Naive thymus-derived CD8-positive, alpha-beta T cell (primary cell): ENCODE results near the gene ZNF281. TPM values are rescaled to one million over a fixed set of nuclear protein-coding genes. Genes with fewer than 3 reads are reported as not detected.

Experiments used
- ATAC-seq, 2 donors: fragments of 150-1000 bp; cut with Tn5 transposase in 1 of 2; sonication (Bioruptor Pico), chemical (Tn5 transposase) in 1 of 2; 1 replicate in 1 of 2; 2 replicates in 1 of 2; pipeline ENCODE4 v1.10.0; 2021; ENCODE audit warnings: mild to moderate bottlenecking in 2 of 2, moderate library complexity in 2 of 2
- POLR2A ChIA-PET: fragments of 350-600 bp; sonication (Branson Sonifier 250); formaldehyde crosslinking; loops from one replicate; lab custom pipeline; 2021; ENCODE audit warnings: antibody characterized with exemption; lab: Charles Lee
- DNase-seq, 10 donors: peaks; one replicate each; pipeline versions ENCODE4 v3.0.0 to v3.0.0-alpha.2; 2020 to 2022
- H3K27ac Mint-ChIP-seq, 10 donors: one replicate each; pipeline ENCODE4 v1.8.0; 2020 to 2022; ENCODE audit warnings: mild to moderate bottlenecking in 10 of 10, mixed read lengths in 10 of 10, moderate library complexity in 4 of 10, inconsistent platforms in 1 of 10
- H3K27me3 Mint-ChIP-seq, 5 donors: one replicate each; pipeline ENCODE4 v1.8.0; 2021 to 2022; ENCODE audit warnings: mixed read lengths in 5 of 5
- H3K36me3 Mint-ChIP-seq, 3 donors: one replicate each; pipeline ENCODE4 v1.8.0; 2020 to 2022; ENCODE audit warnings: mixed read lengths in 3 of 3, mild to moderate bottlenecking in 2 of 3, inconsistent platforms in 1 of 3
- H3K4me1 Mint-ChIP-seq, 4 donors: one replicate each; pipeline ENCODE4 v1.8.0; 2021 to 2022; ENCODE audit warnings: mixed read lengths in 4 of 4
- H3K4me3 Mint-ChIP-seq, 10 donors: one replicate each; pipeline ENCODE4 v1.8.0; 2020 to 2022; ENCODE audit warnings: mild to moderate bottlenecking in 10 of 10, mixed read lengths in 10 of 10, moderate library complexity in 6 of 10, inconsistent platforms in 1 of 10
- H3K9me3 Mint-ChIP-seq, 9 donors: one replicate each; pipeline ENCODE4 v1.8.0; 2020 to 2022; ENCODE audit warnings: mixed read lengths in 9 of 9, mild to moderate bottlenecking in 3 of 9, inconsistent platforms in 1 of 9, moderate library complexity in 1 of 9
- polyA plus RNA-seq, 3 donors: library from polyadenylated mRNA; unstranded; fragments of 300-500 nt; fragmentation: Illumina TruSeq; gene quantifications; one replicate each; pipeline ENCODE4 v1.2.3, GENCODE V29; 2021
- total RNA-seq, 8 experiments: library from RNA in 2 of 8; stranded (reverse) in 2 of 8; gene quantifications; one replicate each; pipeline ENCODE4 v1.2.3 and lab custom pipeline; 2021 to 2026

The ZNF281 gene
- total and polyA plus RNA-seq, 5 experiments from 2014 or later = 24.7 to 38.4 (median 27.7) TPM

DNA sequence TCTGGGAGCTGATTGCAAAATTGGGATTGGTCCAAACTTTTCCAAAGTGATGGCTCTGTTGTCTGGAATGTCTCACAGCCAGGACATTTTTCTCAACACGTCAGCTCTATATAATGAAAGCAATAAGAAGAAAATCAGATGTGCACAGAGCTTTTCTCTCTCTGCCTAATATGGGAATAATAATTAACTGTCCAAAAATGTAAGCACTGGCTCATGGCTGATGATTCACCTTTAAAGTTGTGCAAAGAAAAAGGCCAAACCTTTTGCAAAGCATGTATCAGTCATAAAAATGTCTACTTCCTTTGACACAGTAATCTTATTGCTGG, 30.4 kb downstream of the ZNF281 start:
- Mint-ChIP-seq H3K27ac (no peak overlapping the region), H3K27me3 (no peaks in the 10 kb centered on the region), H3K9me3 (peaks cover 0 to 2% (median 0%) of the 10 kb centered on the region in 9 donors), H3K4me1 (peaks cover 0 to 2% (median 0%) of the 10 kb centered on the region in 4 donors), H3K36me3 (no peaks in the 10 kb centered on the region), H3K4me3 (no peak overlapping the region)
- ATAC-seq = no peak
- DNase-seq = no peak
- POLR2A ChIA-PET = no interaction called here

DNA sequence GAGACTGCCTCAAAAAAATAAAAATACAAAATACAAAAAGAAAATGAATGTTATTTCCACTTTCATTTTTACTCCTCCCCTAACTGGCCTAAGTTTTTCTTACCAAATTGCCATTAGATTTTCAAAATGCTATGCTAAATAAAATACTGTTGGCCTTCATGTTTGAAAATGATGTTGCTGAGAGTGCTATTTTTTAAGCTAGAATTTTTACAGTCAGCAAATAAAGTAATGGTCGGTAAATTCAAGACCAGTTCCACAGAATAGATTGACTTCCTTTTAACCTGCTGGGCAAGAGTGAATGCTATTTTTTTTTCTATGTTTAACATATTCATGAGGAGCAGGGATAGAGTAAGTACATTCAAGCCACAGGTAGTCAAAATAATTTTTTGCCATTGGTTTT, 31.7 kb downstream of the ZNF281 start:
- H3K9me3 Mint-ChIP-seq = peaks cover 0 to 2% (median 0%) of the 10 kb centered on the region in 9 donors
- DNase-seq (no peak), ATAC-seq (no peak)
- H3K27me3 Mint-ChIP-seq = no peaks in the 10 kb centered on the region
- POLR2A ChIA-PET = no interaction called here
- H3K36me3 Mint-ChIP-seq = peaks cover 0 to 4% (median 2%) of the 10 kb centered on the region in 3 donors
- no peak overlapping the region for H3K4me3 Mint-ChIP-seq
- no peak overlapping the region for H3K27ac Mint-ChIP-seq
- peaks cover 0 to 2% (median 0%) of the 10 kb centered on the region in 4 donors for H3K4me1 Mint-ChIP-seq

DNA sequence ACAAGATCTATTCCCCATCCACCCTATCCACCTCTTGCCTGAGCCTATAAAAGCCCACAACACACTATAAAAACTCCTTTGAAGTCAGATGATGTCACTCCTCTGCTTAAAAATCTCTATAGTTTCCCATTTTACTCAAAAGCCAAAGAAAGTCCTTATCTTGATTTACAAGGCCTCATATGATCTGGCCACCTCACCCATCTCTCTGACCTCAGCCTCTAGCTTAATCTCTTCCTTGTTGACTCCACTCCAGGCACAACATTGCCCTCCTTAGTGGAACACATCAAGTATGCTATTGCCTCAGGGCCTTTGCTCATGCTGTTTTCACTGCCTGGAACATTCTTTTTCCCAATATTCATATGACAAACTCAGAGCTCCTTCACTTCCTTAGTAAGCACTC, 33.3 kb downstream of the ZNF281 start:
- no peaks in the 10 kb centered on the region for H3K27me3 Mint-ChIP-seq
- ATAC-seq (no peak), DNase-seq (no peak)
- H3K36me3 Mint-ChIP-seq = peaks cover 0 to 4% (median 4%) of the 10 kb centered on the region in 3 donors
- H3K4me1 Mint-ChIP-seq = peaks cover 0 to 2% (median 0%) of the 10 kb centered on the region in 4 donors
- peak overlapping the region in 1 of 10 donors; percentile 6 for H3K27ac Mint-ChIP-seq
- H3K4me3 Mint-ChIP-seq = no peak overlapping the region
- H3K9me3 Mint-ChIP-seq = peaks cover 0 to 2% (median 0%) of the 10 kb centered on the region in 9 donors
- POLR2A ChIA-PET = no interaction called here

DNA sequence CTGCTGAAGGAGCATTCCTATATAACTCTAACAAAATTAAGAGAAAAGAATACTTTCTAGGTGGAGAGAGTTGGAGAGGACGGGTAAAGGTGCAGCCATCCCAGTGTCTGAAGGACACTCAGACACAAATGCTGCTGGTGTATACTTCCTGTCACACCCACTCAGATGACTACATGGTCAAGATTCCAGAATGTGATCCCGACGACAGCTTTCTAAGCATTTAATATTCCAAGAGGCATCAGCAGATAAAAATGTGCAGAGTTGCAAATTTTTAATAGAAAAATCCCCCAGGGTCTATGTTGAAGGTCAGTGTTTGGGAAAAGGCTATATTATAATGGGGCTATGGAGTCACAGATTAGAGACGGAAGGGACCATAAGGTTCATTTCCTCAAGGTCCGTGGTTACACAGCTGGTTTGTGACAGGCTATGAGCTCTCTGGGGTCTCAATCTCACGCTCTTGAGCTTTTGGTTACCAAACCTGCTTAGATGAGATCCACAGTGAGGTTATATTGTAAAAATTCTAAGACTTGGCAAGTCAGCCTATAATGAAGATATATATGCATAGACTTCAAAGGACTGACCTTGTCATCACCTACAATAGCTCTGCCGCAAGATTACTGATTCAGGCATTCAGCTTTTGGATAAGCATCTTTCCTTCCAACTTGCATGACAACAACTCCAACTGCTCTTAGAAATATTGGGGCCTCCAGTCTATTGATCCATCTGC, 35.1 kb downstream of the ZNF281 start:
- no peak for DNase-seq

DNA sequence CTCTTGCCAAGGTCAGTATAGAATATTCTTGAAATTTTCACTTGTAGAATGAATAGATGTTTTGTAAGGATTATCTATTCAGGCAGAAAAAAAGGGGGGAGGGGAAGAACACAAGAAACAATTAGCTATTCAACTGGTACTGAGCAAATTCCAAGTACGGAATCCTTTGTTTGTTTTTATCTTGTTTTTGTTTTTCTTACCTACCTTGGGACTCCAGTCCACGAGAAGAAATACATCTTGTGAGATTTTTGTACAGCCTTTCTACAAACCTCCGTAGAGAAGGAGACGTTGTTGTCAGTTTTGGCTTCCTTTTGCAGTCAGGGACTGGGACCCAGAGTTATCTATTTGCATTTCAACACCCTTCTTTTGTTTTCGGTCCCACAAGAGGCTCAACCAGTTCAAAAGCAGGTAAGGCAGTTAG, 36.0 kb downstream of the ZNF281 start:
- Mint-ChIP-seq H3K36me3 (peaks cover 0 to 16% (median 14%) of the 10 kb centered on the region in 3 donors), H3K4me1 (peaks cover 0 to 2% (median 0%) of the 10 kb centered on the region in 4 donors), H3K9me3 (peaks cover 0 to 2% (median 0%) of the 10 kb centered on the region in 9 donors), H3K27ac (no peak overlapping the region), H3K4me3 (no peak overlapping the region), H3K27me3 (peaks cover 0 to 2% (median 0%) of the 10 kb centered on the region in 5 donors)
- DNase-seq = no peak
- POLR2A ChIA-PET = no interaction called here
- ATAC-seq = no peak

More for the DNA sequence above, 35.1 kb downstream of the ZNF281 start:
- POLR2A ChIA-PET = interaction anchor here (0.9 kb wide), 1 partner anchor 12 kb away, joined by 3 read pairs; no protein-coding TSS in a partner anchor
- H3K36me3 Mint-ChIP-seq = peaks cover 0 to 14% (median 9%) of the 10 kb centered on the region in 3 donors
- H3K4me1 Mint-ChIP-seq = peaks cover 0 to 2% (median 0%) of the 10 kb centered on the region in 4 donors
- no peak overlapping the region for H3K27ac Mint-ChIP-seq
- H3K9me3 Mint-ChIP-seq = peaks cover 0 to 2% (median 0%) of the 10 kb centered on the region in 9 donors
- no peak for ATAC-seq
- no peak overlapping the region for H3K4me3 Mint-ChIP-seq
- no peaks in the 10 kb centered on the region for H3K27me3 Mint-ChIP-seq

DNA sequence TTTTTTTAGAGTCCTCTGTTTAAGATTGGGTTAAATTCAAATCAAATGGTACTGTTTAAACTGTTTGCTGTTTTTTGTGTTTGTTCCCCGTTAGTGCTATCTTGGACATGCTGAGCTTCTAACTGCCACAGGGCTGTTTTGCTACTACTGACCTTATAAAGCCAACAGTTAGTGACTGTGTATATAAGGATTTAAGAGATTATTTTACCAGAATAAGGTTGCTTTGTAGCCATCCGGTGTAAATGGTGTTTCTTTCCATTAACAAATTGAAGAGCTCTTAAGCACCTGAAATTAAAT, 37.0 kb downstream of the ZNF281 start:
- peaks cover 0 to 2% (median 0%) of the 10 kb centered on the region in 9 donors for H3K9me3 Mint-ChIP-seq
- POLR2A ChIA-PET = no interaction called here
- DNase-seq (no peak), ATAC-seq (no peak)
- H3K4me3 Mint-ChIP-seq = no peak overlapping the region
- H3K36me3 Mint-ChIP-seq = peaks cover 0 to 24% (median 24%) of the 10 kb centered on the region in 3 donors
- no peak overlapping the region for H3K27ac Mint-ChIP-seq
- H3K4me1 Mint-ChIP-seq = peaks cover 0 to 2% (median 0%) of the 10 kb centered on the region in 4 donors
- peaks cover 0 to 2% (median 0%) of the 10 kb centered on the region in 5 donors for H3K27me3 Mint-ChIP-seq

DNA sequence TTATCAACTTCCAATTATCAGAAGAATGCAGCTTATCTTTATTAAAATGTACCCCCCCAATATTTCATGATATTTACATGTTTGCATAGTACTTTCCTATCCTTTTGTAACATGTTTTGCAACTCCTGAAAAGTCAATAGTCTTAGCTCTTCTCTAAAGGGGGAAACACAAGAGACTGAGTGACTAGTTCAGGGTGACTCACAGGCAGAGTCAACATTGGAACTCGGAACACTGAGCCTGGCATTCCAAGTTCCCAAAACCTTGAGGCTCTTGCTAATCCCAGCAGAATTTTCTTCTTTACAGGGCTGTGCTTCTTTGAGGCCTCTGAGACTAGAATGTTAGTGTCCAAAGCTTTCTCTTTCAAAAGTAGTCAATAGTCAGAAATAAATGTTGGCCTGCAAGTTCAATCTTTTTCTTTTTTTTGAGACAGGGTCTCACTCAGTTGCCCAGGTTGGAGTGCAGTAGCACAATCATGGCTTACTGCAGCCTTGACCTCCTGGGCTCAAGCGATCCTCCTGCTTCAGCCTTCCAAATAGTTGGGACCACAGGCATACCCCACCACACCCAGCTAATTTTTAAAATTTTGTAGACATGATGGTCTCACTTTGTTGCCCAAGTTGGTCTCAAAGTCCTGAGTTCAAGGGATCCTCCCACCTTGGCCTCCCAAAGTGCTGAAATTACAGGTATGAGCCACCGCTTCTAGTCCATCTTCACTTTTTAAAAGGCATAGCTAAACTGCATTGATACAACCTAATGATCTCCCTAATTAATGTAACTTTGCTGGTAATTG, 37.5 kb downstream of the ZNF281 start:
- H3K4me1 Mint-ChIP-seq = peaks cover 0 to 2% (median 0%) of the 10 kb centered on the region in 4 donors
- H3K27ac Mint-ChIP-seq = no peak overlapping the region
- peaks cover 0 to 30% (median 28%) of the 10 kb centered on the region in 3 donors for H3K36me3 Mint-ChIP-seq
- no peak overlapping the region for H3K4me3 Mint-ChIP-seq
- no peak for DNase-seq
- no peak for ATAC-seq
- peaks cover 0 to 2% (median 0%) of the 10 kb centered on the region in 5 donors for H3K27me3 Mint-ChIP-seq
- POLR2A ChIA-PET = no interaction called here
- peaks cover 0 to 2% (median 0%) of the 10 kb centered on the region in 9 donors for H3K9me3 Mint-ChIP-seq

DNA sequence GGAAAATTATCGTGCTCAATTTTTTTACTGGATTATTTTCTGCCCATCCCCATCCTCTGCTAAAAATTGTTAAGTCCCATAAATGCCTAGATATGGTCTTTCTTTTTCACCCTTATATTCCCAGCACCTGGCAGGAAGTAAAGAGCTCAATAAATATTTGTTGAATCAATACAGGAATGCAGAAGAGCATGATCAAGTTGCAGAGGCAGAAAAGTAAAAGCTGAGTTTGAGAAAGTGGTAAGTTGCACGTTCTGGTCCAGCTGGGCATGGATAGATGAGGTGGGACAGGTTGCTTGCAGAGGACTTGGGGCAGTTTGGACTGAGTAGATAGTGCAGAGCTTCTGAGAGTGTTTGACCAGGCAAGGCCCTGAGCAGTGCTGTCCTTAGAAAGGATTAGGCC, 40.1 kb downstream of the ZNF281 start:
- Mint-ChIP-seq H3K4me3 (no peak overlapping the region), H3K27ac (no peak overlapping the region), H3K4me1 (no peaks in the 10 kb centered on the region), H3K9me3 (no peaks in the 10 kb centered on the region), H3K27me3 (peaks cover 0 to 2% (median 0%) of the 10 kb centered on the region in 5 donors), H3K36me3 (peaks cover 0 to 43% (median 38%) of the 10 kb centered on the region in 3 donors)
- no peak for DNase-seq
- ATAC-seq = no peak
- POLR2A ChIA-PET = interaction anchor here (1.2 kb wide), 1 partner anchor 40 kb away, joined by 3 read pairs; the partner anchor contains the start of gene ZNF281

DNA sequence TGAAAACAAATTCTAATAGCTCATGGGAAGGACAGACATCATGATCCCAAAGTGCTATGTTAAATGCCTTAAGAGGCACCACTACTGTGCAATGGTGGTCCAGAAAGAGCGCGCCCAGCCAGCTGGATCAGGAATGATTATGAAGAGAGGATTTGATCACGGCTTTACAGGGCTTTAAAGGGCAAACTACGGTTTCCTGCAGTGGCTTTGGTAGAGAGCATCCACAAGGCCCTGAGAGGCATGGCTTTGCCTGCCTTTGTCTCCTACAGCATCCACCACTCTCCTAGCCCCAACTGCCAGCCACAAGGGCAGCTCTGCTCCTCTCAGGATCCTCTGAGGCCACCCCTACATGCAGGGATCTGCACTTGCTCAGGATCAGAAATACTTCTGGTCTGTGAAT, 40.7 kb downstream of the ZNF281 start:
- Mint-ChIP-seq H3K27me3 (peaks cover 0 to 2% (median 0%) of the 10 kb centered on the region in 5 donors), H3K9me3 (no peaks in the 10 kb centered on the region), H3K27ac (peak overlapping the region in 2 of 10 donors; percentile 61 to 74), H3K4me3 (no peak overlapping the region), H3K36me3 (peaks cover 0 to 43% (median 38%) of the 10 kb centered on the region in 3 donors), H3K4me1 (peaks cover 0 to 2% (median 0%) of the 10 kb centered on the region in 4 donors)
- POLR2A ChIA-PET = interaction anchor here (1.2 kb wide), 1 partner anchor 41 kb away, joined by 3 read pairs; the partner anchor contains the start of gene ZNF281
- ATAC-seq (no peak), DNase-seq (no peak)

DNA sequence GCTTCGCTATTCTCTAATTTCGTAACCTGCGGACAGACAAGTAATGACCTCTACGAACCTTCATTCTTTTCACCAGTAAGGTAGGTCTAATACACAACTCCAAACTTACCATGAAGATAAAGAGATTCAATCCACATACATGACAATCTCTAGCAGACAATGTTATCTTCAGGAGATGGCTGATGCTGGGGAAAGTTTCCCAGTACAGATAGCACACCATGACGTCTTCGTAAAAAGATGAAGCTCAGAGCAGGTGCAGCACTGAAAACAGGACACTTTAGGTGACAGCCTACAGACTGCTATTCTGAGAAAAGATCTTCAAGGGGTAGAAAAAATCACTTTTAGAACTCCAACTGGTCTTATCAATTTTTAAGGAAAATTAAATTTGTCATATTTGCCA, 41.3 kb downstream of the ZNF281 start:
- Mint-ChIP-seq H3K4me3 (no peak overlapping the region), H3K27me3 (peaks cover 0 to 2% (median 0%) of the 10 kb centered on the region in 5 donors), H3K4me1 (peaks cover 0 to 4% (median 0%) of the 10 kb centered on the region in 4 donors), H3K9me3 (no peaks in the 10 kb centered on the region), H3K27ac (no peak overlapping the region), H3K36me3 (peaks cover 0 to 42% (median 34%) of the 10 kb centered on the region in 3 donors)
- ATAC-seq (no peak), DNase-seq (no peak)
- POLR2A ChIA-PET = interaction anchor here (1.2 kb wide), 1 partner anchor 41 kb away, joined by 3 read pairs; the partner anchor contains the start of gene ZNF281

DNA sequence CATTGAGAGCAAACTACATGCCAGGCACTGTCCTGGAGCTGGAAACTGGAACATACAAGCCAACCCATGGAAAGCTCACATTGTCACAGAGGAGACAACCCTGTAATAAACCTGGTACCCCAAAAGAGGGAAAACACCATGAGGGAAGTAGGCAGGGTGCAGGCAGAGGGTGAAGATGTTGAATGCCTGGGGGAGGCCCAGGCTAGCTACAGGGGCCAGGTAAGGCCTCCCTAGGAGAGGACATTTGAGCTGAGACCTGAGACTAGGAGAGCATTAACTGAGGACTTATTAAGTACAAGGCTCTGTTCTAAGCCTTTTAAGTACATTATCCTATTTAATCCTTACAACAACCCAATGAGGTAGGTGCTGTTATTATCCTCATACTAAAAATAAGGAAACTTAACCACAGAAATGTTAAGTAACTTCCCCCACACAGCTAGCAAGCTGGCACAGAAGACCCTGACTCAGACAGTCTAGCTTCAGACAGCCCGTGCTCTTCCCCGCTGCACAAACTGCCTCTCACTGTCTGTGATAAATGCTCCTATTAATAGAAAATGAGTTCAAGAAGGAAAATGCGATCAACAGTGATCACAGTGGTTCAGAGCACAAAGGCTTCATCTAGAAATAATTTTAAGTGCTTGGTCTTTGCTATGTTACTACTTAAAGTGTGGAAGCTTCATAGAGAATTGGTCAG, 41.8 kb downstream of the ZNF281 start:
- DNase-seq = no peak
- Mint-ChIP-seq H3K27me3 (peaks cover 0 to 2% (median 0%) of the 10 kb centered on the region in 5 donors), H3K36me3 (peaks cover 0 to 41% (median 34%) of the 10 kb centered on the region in 3 donors), H3K4me1 (peaks cover 0 to 9% (median 0%) of the 10 kb centered on the region in 4 donors), H3K4me3 (no peak overlapping the region), H3K27ac (no peak overlapping the region), H3K9me3 (no peaks in the 10 kb centered on the region)
- ATAC-seq = no peak
- POLR2A ChIA-PET = no interaction called here

DNA sequence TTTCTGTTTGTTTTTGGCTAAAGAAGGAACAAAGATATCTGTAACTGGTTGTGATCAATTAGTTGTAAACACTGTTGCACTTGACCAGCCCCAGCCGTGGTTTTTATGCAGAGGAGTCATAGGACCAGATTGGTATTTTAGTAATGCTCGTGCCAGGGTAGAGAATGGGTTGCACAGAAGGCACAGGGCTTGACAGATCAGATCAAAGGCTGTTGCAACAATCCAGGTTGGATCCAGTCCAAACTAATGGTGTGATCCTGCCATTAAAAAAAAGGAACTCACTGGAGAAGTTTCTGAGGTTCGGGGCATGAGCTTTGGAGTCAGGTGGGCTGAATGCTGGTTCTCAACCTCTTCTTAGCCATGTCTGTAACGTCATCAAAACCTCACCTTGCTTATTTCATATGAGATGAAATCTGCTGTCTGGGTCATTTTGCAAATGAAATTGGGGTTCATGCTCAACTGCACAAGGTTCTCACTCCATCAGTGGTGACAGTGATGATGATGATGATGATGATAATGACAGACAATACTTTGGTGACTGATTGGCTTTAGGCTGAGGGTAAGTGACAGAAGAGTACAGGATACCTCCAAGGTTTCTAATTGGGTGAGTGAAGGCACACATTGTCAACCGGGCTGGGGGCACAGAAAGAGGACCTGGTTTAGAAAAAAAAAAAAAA, 43.1 kb downstream of the ZNF281 start:
- DNase-seq (no peak), ATAC-seq (no peak)
- Mint-ChIP-seq H3K27me3 (peaks cover 0 to 2% (median 0%) of the 10 kb centered on the region in 5 donors), H3K27ac (no peak overlapping the region), H3K36me3 (peaks cover 0 to 39% (median 34%) of the 10 kb centered on the region in 3 donors), H3K4me1 (peaks cover 0 to 10% (median 0%) of the 10 kb centered on the region in 4 donors), H3K9me3 (no peaks in the 10 kb centered on the region), H3K4me3 (no peak overlapping the region)
- POLR2A ChIA-PET = no interaction called here
